Activated naive CD4-positive, alpha-beta T cell treated with anti-CD3 and anti-CD28 coated beads, Interleukin-2, amount 50 U/mL, for 24 hours (primary cell): Measurements from ENCODE around the gene RAPGEFL1.
"Not testable (repeated sequence)": the region's sequence is repeated elsewhere in the genome, so short reads cannot be mapped to it uniquely, and the experiment has no call there.

Experiments
- H3K27ac Mint-ChIP-seq: one replicate; pipeline ENCODE4 v1.8.0; 2021; ENCODE audit warnings: mild to moderate bottlenecking, mixed read lengths
- H3K27me3 Mint-ChIP-seq: one replicate; pipeline ENCODE4 v1.8.0; 2021; ENCODE audit warnings: mixed read lengths
- H3K36me3 Mint-ChIP-seq: one replicate; pipeline ENCODE4 v1.8.0; 2021; ENCODE audit warnings: mixed read lengths
- H3K4me1 Mint-ChIP-seq: one replicate; pipeline ENCODE4 v1.8.0; 2021; ENCODE audit warnings: mixed read lengths
- H3K4me3 Mint-ChIP-seq: one replicate; pipeline ENCODE4 v1.8.0; 2021; ENCODE audit warnings: mild to moderate bottlenecking, mixed read lengths
- H3K9me3 Mint-ChIP-seq: one replicate; pipeline ENCODE4 v1.8.0; 2021; ENCODE audit warnings: mixed read lengths

Gene RAPGEFL1

DNA sequence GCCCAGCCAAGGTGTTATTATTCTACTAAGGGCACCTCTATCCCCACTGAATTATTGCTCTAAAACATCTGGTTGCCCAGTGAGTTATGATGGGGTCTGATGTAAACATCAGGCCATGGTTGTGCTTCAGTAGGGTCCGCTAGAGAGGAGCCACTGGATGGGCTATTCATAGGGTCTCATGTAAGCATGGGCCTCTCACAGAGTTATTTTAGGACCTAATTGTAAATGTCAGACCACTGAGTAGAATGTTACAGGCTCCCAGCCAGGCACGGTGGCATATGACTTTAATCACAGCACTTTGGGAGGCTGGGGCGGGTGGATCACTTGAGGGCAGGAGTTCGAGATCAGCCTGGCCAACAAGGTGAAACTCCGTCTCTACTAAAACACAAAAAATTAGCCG, 5.3 kb downstream of the RAPGEFL1 start:
- H3K4me1 Mint-ChIP-seq: peaks cover 4% of the 10 kb centered on the region
- no peak overlapping the region for H3K4me3 Mint-ChIP-seq
- H3K9me3 Mint-ChIP-seq: no peaks in the 10 kb centered on the region
- no peaks in the 10 kb centered on the region for H3K36me3 Mint-ChIP-seq
- no peaks in the 10 kb centered on the region for H3K27me3 Mint-ChIP-seq
- H3K27ac Mint-ChIP-seq: no peak overlapping the region

- Mint-ChIP-seq H3K9me3 (no peaks in the 10 kb centered on the region), H3K4me3 (no peak overlapping the region), H3K27ac (no peak overlapping the region), H3K4me1 (peaks cover 11% of the 10 kb centered on the region), H3K27me3 (no peaks in the 10 kb centered on the region), H3K36me3 (no peaks in the 10 kb centered on the region)
Observed at GRCh38 chr17:40187238-40187637, 10.0 kb downstream of the RAPGEFL1 start.

DNA sequence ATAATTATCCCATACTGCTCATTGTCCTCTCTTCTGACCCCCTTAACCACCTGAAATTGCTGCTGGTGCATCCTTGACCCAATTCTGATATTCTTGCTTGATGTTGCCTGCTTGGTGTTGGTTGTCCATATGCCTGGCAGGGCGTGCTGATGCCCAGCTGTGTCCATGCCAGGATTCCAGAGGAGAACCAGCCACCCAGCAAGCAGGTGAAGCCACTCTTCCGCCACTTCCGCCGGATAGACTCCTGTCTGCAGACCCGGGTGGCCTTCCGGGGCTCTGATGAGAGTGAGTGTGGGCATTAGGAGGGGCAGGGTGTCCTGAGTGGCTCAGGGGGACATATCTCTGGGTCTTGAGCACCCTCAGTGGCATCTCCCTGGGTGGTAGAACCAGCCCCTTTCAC, 11.4 kb downstream of the RAPGEFL1 start:
- Mint-ChIP-seq H3K36me3 (no peaks in the 10 kb centered on the region), H3K9me3 (no peaks in the 10 kb centered on the region), H3K4me1 (peaks cover 11% of the 10 kb centered on the region), H3K27me3 (no peaks in the 10 kb centered on the region), H3K27ac (no peak overlapping the region), H3K4me3 (no peak overlapping the region)

DNA sequence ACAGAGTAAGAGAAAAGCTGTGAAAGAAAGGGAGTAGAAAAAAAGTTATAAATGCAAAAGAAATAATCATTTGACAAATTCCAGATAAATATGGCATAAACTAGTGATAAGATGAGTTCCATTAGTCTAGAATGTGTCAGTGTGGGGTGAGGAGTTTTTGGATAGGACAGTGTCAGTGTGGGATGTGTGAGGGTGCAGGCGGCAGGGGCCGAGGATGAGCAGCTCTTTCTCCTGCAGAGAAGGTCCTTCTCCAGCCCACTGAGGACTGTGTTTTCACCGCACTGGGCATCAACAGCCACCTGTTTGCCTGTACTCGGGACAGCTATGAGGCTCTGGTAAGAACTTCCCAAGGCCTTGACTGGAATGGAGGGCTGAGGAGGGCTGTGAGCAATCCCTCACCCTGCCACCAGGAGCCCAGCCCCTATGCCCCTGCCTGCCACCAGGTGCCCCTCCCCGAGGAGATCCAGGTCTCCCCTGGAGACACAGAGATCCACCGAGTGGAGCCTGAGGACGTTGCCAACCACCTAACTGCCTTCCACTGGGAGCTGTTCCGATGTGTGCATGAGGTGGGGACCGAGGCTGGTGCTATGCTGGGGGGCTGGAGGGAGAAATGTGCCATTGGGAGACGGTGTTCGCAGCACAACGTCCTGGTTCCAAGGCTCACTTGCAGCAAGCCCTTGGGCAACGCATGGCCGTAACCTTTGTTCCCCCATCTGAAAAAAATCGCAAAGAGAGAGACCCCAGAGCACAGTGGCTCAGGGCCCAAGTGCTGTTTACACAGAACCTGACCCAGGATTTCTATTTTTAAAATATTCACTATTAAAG, 13.1 kb downstream of the RAPGEFL1 start:
- H3K36me3 Mint-ChIP-seq: no peaks in the 10 kb centered on the region
- H3K9me3 Mint-ChIP-seq: no peaks in the 10 kb centered on the region
- peak overlapping the region; percentile 72 for H3K4me3 Mint-ChIP-seq
- no peaks in the 10 kb centered on the region for H3K27me3 Mint-ChIP-seq
- peaks cover 14% of the 10 kb centered on the region for H3K4me1 Mint-ChIP-seq
- H3K27ac Mint-ChIP-seq: peak overlapping the region; percentile 1

- H3K27me3 Mint-ChIP-seq: no peaks in the 10 kb centered on the region
- peak overlapping the region; percentile 90 for H3K4me3 Mint-ChIP-seq
- peaks cover 14% of the 10 kb centered on the region for H3K4me1 Mint-ChIP-seq
- H3K27ac Mint-ChIP-seq: no peak overlapping the region
- no peaks in the 10 kb centered on the region for H3K36me3 Mint-ChIP-seq
- no peaks in the 10 kb centered on the region for H3K9me3 Mint-ChIP-seq
Observed at GRCh38 chr17:40191237-40192208, 14.3 kb downstream of the RAPGEFL1 start.

GRCh38 chr17:40192961-40193360, 15.7 kb downstream of the RAPGEFL1 start:
- Mint-ChIP-seq H3K9me3 (no peaks in the 10 kb centered on the region), H3K36me3 (no peaks in the 10 kb centered on the region), H3K27me3 (no peaks in the 10 kb centered on the region), H3K4me3 (no peak overlapping the region), H3K27ac (peak overlapping the region; percentile 55), H3K4me1 (peaks cover 14% of the 10 kb centered on the region)

GRCh38 chr17:40194821-40195220, 17.6 kb downstream of the RAPGEFL1 start:
- H3K4me3 Mint-ChIP-seq: no peak overlapping the region
- H3K36me3 Mint-ChIP-seq: no peaks in the 10 kb centered on the region
- H3K27me3 Mint-ChIP-seq: no peaks in the 10 kb centered on the region
- H3K27ac Mint-ChIP-seq: no peak overlapping the region
- no peaks in the 10 kb centered on the region for H3K9me3 Mint-ChIP-seq
- peaks cover 14% of the 10 kb centered on the region for H3K4me1 Mint-ChIP-seq

DNA sequence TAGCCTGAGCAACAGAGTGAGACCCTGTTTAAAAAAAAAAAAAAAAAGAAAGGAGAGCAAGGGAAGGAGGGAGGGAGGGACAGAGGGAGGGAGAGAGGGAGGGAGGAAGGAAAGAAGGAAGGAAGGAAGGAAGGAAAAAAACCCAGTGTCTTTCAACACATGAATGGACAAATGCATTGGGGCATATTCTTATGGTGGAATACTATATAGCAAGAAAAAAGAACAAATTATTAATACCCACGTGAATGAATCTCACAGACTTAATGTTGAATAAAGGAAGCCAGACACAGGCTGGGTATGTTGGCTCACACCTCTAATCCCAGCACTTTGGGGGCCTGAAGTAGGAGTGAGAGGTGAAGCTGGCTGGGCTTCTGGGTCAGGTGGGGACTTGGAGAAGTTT, 20.3 kb downstream of the RAPGEFL1 start:
- Mint-ChIP-seq H3K4me1 (peaks cover 7% of the 10 kb centered on the region), H3K4me3 (no peak overlapping the region), H3K36me3 (no peaks in the 10 kb centered on the region), H3K9me3 (no peaks in the 10 kb centered on the region), H3K27me3 (no peaks in the 10 kb centered on the region), H3K27ac (no peak overlapping the region)

GRCh38 chr17:40197965-40198456, 20.7 kb downstream of the RAPGEFL1 start:
- not testable (repeated sequence) for H3K27ac Mint-ChIP-seq, H3K4me3 Mint-ChIP-seq, H3K4me1 Mint-ChIP-seq, H3K36me3 Mint-ChIP-seq, H3K9me3 Mint-ChIP-seq, H3K27me3 Mint-ChIP-seq

DNA sequence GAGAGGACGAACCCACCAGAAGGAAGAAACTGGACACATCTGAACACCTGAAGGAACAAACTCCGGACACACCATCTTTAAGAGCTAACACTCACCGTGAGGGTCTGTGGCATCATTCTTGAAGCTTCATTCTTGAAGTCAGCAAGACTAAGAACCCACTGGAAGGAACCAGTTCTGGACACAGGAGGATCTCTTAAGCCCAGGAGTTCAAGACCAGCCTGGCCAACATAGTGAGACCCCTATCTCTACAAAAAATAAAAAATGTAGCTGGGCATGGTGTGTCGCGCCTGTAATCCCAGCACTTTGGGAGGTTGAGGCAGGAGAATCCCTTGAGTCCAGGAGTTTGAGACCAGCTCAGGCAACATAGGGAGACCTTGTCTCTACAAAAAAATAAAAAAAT, 21.3 kb downstream of the RAPGEFL1 start:
- H3K27me3 Mint-ChIP-seq: no peaks in the 10 kb centered on the region
- H3K4me3 Mint-ChIP-seq: no peak overlapping the region
- peaks cover 7% of the 10 kb centered on the region for H3K4me1 Mint-ChIP-seq
- H3K36me3 Mint-ChIP-seq: no peaks in the 10 kb centered on the region
- no peak overlapping the region for H3K27ac Mint-ChIP-seq
- H3K9me3 Mint-ChIP-seq: no peaks in the 10 kb centered on the region

DNA sequence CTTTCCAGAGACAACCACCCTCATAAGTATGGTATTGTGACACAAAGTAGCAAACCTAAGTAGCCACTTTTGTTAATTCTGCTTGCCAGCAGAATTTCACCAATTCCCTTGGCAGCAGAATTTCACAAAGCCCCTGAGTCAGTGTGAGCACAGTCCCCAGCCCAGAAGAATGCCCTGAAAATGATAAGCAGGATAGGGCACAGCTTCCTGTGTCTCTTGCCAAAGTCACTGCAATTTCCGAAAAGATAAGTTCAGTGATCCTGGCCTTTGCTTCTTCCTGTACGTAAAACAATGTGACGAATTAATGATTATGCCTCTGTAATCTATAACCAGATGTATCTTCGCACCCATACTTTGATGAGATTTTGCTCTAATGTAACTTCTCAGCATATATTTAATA, 25.9 kb downstream of the RAPGEFL1 start:
- Mint-ChIP-seq H3K4me1 (peaks cover 4% of the 10 kb centered on the region), H3K36me3 (no peaks in the 10 kb centered on the region), H3K4me3 (no peak overlapping the region), H3K27me3 (no peaks in the 10 kb centered on the region), H3K9me3 (no peaks in the 10 kb centered on the region), H3K27ac (no peak overlapping the region)

GRCh38 chr17:40206193-40206592, 28.9 kb downstream of the RAPGEFL1 start:
- not testable (repeated sequence) for H3K27me3 Mint-ChIP-seq, H3K4me1 Mint-ChIP-seq, H3K36me3 Mint-ChIP-seq, H3K4me3 Mint-ChIP-seq, H3K27ac Mint-ChIP-seq, H3K9me3 Mint-ChIP-seq

DNA sequence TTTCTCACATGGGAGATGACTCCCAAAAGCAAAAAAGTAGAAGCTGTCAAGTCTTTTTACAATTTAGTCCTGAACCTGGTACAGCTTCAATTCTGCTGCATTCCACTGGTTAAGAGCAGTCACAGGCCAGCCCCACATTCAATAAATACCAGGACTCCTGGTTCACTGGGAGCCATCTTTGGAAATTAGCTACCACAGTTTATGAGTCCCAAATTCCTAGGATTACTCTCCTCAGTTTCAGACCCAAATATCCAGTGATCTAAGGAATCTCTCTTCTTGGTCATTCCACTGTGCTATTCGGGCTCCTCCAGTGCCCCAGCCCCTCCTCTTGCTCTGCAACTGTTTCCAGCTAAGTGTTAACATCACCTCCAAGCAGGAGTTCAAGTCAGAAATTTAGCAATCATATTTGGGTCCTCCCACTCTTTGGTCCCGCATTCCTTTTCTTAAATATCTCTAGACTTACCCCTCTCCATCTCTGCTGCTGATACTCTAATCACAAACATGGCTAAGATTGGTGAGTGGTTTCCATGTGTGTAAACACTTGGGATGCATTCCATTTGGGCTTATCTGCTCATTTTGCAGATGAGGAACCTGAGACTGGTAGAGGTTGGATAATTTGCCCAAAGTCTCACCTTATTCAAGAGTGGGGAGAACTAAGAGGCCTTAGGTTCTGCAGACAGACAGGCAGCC, 32.3 kb downstream of the RAPGEFL1 start:
- H3K4me1 Mint-ChIP-seq: no peaks in the 10 kb centered on the region
- H3K4me3 Mint-ChIP-seq: no peak overlapping the region
- no peak overlapping the region for H3K27ac Mint-ChIP-seq
- no peaks in the 10 kb centered on the region for H3K27me3 Mint-ChIP-seq
- H3K36me3 Mint-ChIP-seq: no peaks in the 10 kb centered on the region
- H3K9me3 Mint-ChIP-seq: no peaks in the 10 kb centered on the region

- not testable (repeated sequence) for H3K4me3 Mint-ChIP-seq, H3K9me3 Mint-ChIP-seq, H3K27me3 Mint-ChIP-seq, H3K36me3 Mint-ChIP-seq, H3K27ac Mint-ChIP-seq, H3K4me1 Mint-ChIP-seq
Observed at GRCh38 chr17:40213914-40214313, 36.6 kb downstream of the RAPGEFL1 start.

DNA sequence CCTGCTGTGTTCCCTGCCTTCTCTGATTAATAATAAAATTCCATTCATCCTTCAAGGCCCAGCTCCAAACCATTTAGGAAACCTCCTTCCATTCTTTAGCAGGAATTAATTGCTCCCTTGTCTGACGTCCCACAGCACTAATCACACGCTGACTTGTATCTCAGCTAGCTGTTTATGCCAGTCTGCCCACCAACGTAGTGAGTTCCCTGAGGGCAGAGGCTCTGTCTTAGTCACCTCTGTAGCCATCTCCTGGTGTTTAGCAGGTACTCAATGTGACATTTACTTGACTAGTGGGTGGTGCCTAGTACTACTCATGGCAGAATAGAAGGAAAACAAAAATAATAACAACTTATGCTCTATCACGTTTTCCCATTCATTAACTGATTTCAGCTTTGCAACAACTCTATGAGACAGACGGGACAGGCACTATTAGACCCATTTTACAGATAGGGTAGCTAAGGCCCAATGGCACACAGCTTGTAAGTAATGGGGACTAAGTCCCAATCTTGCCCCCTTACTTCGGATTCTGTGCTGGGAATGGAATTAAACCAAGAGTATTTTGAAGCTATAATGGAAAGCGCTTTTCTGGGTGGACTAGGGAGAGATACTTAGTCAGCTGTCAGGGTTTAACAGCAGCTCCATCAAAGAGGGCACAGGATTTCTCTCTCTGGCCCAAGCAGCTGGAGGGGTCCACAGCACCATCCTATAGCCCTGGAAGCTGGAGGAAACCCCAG, 40.9 kb downstream of the RAPGEFL1 start:
- no peaks in the 10 kb centered on the region for H3K27me3 Mint-ChIP-seq
- H3K9me3 Mint-ChIP-seq: no peaks in the 10 kb centered on the region
- H3K4me1 Mint-ChIP-seq: peaks cover 25% of the 10 kb centered on the region
- H3K4me3 Mint-ChIP-seq: peak overlapping the region; percentile 93
- H3K27ac Mint-ChIP-seq: peak overlapping the region; percentile 100
- H3K36me3 Mint-ChIP-seq: no peaks in the 10 kb centered on the region
